HFFc6 (cell line): ENCODE results near the gene SYT13. TPM values are rescaled to one million over a fixed set of nuclear protein-coding genes. Genes with fewer than 3 reads are reported as not detected.
A peak's percentile ranks its signal among the peaks of the same experiment; 100 is the strongest.
"Not testable (repeated sequence)": the region's sequence is repeated elsewhere in the genome, so short reads cannot be mapped to it uniquely, and the experiment has no call there.

Experiments
- DNase-seq: peaks from one replicate; pipeline ENCODE4 v3.0.0-alpha.2; 2018
- H3K27ac Mint-ChIP-seq: 2 replicates; pipeline ENCODE4 v1.8.0; 2020; ENCODE audit warnings: mild to moderate bottlenecking, mixed read lengths
- H3K27me3 Mint-ChIP-seq: 2 replicates; pipeline ENCODE4 v1.8.0; 2021; ENCODE audit warnings: mild to moderate bottlenecking, moderate library complexity, mixed read lengths; ENCODE audit not compliant: insufficient read depth
- H3K36me3 Mint-ChIP-seq: 2 replicates; pipeline ENCODE4 v1.8.0; 2021; ENCODE audit warnings: low read depth, mixed read lengths
- H3K4me1 Mint-ChIP-seq: 2 replicates; pipeline ENCODE4 v1.8.0; 2020; ENCODE audit warnings: low read depth, mixed read lengths
- H3K4me3 Mint-ChIP-seq: 2 replicates; pipeline ENCODE4 v1.8.0; 2020; ENCODE audit warnings: mild to moderate bottlenecking, moderate library complexity, mixed read lengths
- H3K9me3 Mint-ChIP-seq: 2 replicates; pipeline ENCODE4 v1.8.0; 2020; ENCODE audit warnings: mild to moderate bottlenecking, mixed read lengths
- CTCF ChIP-seq: fragments of 200-600 bp; sonication (generic); IDR thresholded peaks from 2 replicates; pipeline ENCODE4 v1.5.0; 2021; ENCODE audit warnings: antibody characterized with exemption, mild to moderate bottlenecking
- total RNA-seq, 6 experiments: library from RNA; stranded (reverse); fragmentation: NEBNext Ultra II Directional; extraction: Animal tissue kit (Norgen Biotek cat#: 25700); gene quantifications; 2 replicates in 1 of 6; 3 replicates in 5 of 6; pipeline ENCODE4 v1.2.3, GENCODE V29; 2021

SYT13 gene
- total RNA-seq, 6 experiments from 2014 or later = not detected

- H3K27ac Mint-ChIP-seq = no peak overlapping the region
- no peak for DNase-seq
- no peak for TF ChIP-seq CTCF
- no peaks in the 10 kb centered on the region for H3K4me1 Mint-ChIP-seq
- H3K4me3 Mint-ChIP-seq = no peak overlapping the region
- no peaks in the 10 kb centered on the region for H3K36me3 Mint-ChIP-seq
- H3K9me3 Mint-ChIP-seq = no peaks in the 10 kb centered on the region
- H3K27me3 Mint-ChIP-seq = peaks cover 25% of the 10 kb centered on the region
Measured at GRCh38 chr11:45253640-45254039, 32.5 kb downstream of the SYT13 start.

GRCh38 chr11:45252877-45253276, 33.3 kb downstream of the SYT13 start:
- Mint-ChIP-seq H3K4me3 (no peak overlapping the region), H3K9me3 (no peaks in the 10 kb centered on the region), H3K4me1 (no peaks in the 10 kb centered on the region), H3K27ac (no peak overlapping the region), H3K36me3 (no peaks in the 10 kb centered on the region), H3K27me3 (peaks cover 25% of the 10 kb centered on the region)
- TF ChIP-seq CTCF = no peak
- DNase-seq = no peak

- no peak overlapping the region for H3K4me3 Mint-ChIP-seq
- no peaks in the 10 kb centered on the region for H3K36me3 Mint-ChIP-seq
- H3K27ac Mint-ChIP-seq = no peak overlapping the region
- peaks cover 29% of the 10 kb centered on the region for H3K27me3 Mint-ChIP-seq
- peak; percentile 16 for DNase-seq
- no peaks in the 10 kb centered on the region for H3K9me3 Mint-ChIP-seq
- H3K4me1 Mint-ChIP-seq = no peaks in the 10 kb centered on the region
- TF ChIP-seq CTCF = peak; percentile 85
Measured at GRCh38 chr11:45252134-45252856, 33.8 kb downstream of the SYT13 start.

DNA sequence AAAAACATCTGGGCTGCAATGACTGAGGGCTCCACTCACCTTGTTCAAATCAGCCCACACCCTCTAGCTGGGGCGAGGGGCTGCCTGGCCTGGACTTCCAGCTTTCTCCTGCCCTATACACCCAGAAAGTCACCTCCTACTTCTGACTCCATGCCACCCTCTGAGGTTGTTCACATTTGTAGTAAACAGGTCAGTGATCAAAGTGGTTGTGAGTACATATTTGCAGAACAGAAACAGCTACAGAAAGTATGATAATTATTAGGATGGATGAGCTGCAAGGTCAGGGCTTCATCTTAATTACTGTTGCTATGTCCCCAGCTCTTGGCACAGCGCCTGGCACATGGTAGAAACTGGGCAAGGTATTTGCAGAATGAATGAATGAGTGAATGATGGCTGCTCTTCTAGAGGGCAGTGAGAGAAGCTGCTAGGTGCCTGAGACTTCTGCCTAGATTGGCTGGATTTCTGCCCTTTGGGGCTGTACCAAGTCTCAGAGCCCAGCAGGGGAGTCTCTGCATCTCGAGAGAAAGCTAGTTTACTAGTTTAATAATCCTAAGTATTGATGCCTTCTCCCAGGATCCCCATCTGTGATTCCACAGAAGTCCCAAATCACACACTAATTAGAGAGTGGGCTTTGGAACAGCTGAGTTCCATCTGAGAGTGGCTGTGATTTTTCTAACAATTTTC, 36.0 kb downstream of the SYT13 start:
- Mint-ChIP-seq H3K36me3 (no peaks in the 10 kb centered on the region), H3K4me3 (no peak overlapping the region), H3K27ac (no peak overlapping the region), H3K4me1 (no peaks in the 10 kb centered on the region), H3K9me3 (no peaks in the 10 kb centered on the region), H3K27me3 (peaks cover 30% of the 10 kb centered on the region)
- no peak for TF ChIP-seq CTCF
- DNase-seq = no peak

DNA sequence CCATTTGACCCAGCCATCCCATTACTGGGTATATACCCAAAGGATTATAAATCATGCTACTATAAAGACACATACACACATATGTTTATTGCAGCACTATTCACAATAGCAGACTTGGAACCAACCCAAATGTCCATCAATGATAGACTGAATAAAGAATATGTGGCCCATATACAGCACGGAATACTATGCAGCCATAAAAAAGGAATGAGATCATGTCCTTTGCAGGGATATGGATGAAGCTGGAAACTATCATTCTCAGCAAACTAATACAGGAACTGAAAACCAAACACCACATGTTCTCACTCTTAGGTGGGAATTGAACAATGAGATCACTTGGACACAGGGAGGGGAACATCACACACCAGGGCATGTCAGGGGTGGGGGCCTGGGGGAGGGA, 36.8 kb downstream of the SYT13 start:
- H3K36me3 Mint-ChIP-seq, H3K4me1 Mint-ChIP-seq, H3K9me3 Mint-ChIP-seq, H3K27ac Mint-ChIP-seq, H3K4me3 Mint-ChIP-seq, DNase-seq: not testable (repeated sequence)
- H3K27me3 Mint-ChIP-seq = peaks cover 38% of the 10 kb centered on the region

GRCh38 chr11:45248501-45249011, 37.6 kb downstream of the SYT13 start:
- TF ChIP-seq CTCF = no peak
- Mint-ChIP-seq H3K4me1 (no peaks in the 10 kb centered on the region), H3K4me3 (no peak overlapping the region), H3K36me3 (no peaks in the 10 kb centered on the region), H3K9me3 (no peaks in the 10 kb centered on the region), H3K27me3 (peaks cover 43% of the 10 kb centered on the region), H3K27ac (no peak overlapping the region)
- DNase-seq = no peak
